HepG2 (cell line): ENCODE data around the gene RBBP8. TPM values are rescaled to one million over a fixed set of nuclear protein-coding genes. Genes with fewer than 3 reads are reported as not detected.
A peak's percentile ranks its signal among the peaks of the same experiment; 100 is the strongest.

Source experiments
- AKNA ChIP-seq: sonication (generic); formaldehyde crosslinking; IDR thresholded peaks from 2 replicates; pipeline ENCODE4 v1.4.0; 2020; ENCODE audit warnings: missing genetic modification reagents, borderline replicate concordance
- TARDBP ChIP-seq: sonication (generic); formaldehyde crosslinking; IDR thresholded peaks from 2 replicates; pipeline ENCODE4 v1.8.0; 2022; ENCODE audit warnings: mild to moderate bottlenecking, missing genetic modification reagents
- ZBTB1 ChIP-seq: sonication (generic); formaldehyde crosslinking; IDR thresholded peaks from 2 replicates; pipeline ENCODE4 v1.4.0; 2020; ENCODE audit warnings: missing genetic modification reagents, borderline replicate concordance
- ZNF318 ChIP-seq: sonication (generic); formaldehyde crosslinking; IDR thresholded peaks from 2 replicates; pipeline ENCODE4 v1.4.0; 2020; ENCODE audit warnings: mild to moderate bottlenecking, missing genetic modification reagents
- ZNF326 ChIP-seq: sonication (generic); formaldehyde crosslinking; IDR thresholded peaks from 2 replicates; pipeline ENCODE4 v1.4.0; 2020; ENCODE audit warnings: missing genetic modification reagents, borderline replicate concordance
- ZNF33A ChIP-seq: sonication (generic); formaldehyde crosslinking; IDR thresholded peaks from 2 replicates; pipeline ENCODE4 v1.5.1; 2020; ENCODE audit warnings: missing genetic modification reagents, mild to moderate bottlenecking, moderate library complexity, borderline replicate concordance
- ZNF746 ChIP-seq: sonication (generic); formaldehyde crosslinking; IDR thresholded peaks from 2 replicates; pipeline ENCODE4 v1.8.0; 2022; ENCODE audit warnings: mild to moderate bottlenecking, missing genetic modification reagents
- polyA plus RNA-seq, 8 experiments: library from polyadenylated mRNA; depleted of rRNA in 3 of 8; stranded (reverse) in 7 of 8; unstranded in 1 of 8; fragments of >200 nt; fragmentation: Illumina TruSeq in 4 of 8; extraction: Trizol in 4 of 8; gene quantifications; 2 replicates each; pipeline versions ENCODE4 v1.2.1 to v1.2.3, GENCODE V29; 2011 to 2016; ENCODE audit warnings: low read depth in 4 of 8, missing spikeins in 1 of 8, mixed read lengths in 1 of 8; ENCODE audit not compliant: insufficient read depth in 1 of 8
- total RNA-seq, 5 experiments: library from RNA; depleted of rRNA; stranded (reverse); fragments of >200 nt; fragmentation: Illumina TruSeq; extraction: Trizol; gene quantifications; 2 replicates each; pipeline ENCODE4 v1.2.3, GENCODE V29; 2016; ENCODE audit warnings: low read depth in 1 of 5
- TF ChIP-seq, protein P1 (sequence below): sonication (generic); formaldehyde crosslinking; IDR thresholded peaks from 2 replicates; pipeline ENCODE4 v1.5.1; 2020; ENCODE audit warnings: mild to moderate bottlenecking, missing genetic modification reagents, borderline replicate concordance

RBBP8 gene
- total and polyA plus RNA-seq, 2 of the 13 experiments (the other 11 are each of a cell fraction or from before 2014, with no cell fraction given), result 14.2 to 47.4 TPM

GRCh38 chr18:22933206-22933965 is at the start of gene RBBP8 (continued):
- TF ChIP-seq ZNF318 (CRISPR knock-in tag) (peak; percentile 35; the same call in 1 of the 2 replicates), ZBTB1 (CRISPR knock-in tag) (no peak), TARDBP (peak; percentile 76; the same call in 1 of the 2 replicates), AKNA (CRISPR knock-in tag) (no peak), ZNF326 (CRISPR knock-in tag) (no peak), ZNF33A (CRISPR knock-in tag) (no peak), ZNF746 (no peak)
- TF ChIP-seq, protein P1, sequence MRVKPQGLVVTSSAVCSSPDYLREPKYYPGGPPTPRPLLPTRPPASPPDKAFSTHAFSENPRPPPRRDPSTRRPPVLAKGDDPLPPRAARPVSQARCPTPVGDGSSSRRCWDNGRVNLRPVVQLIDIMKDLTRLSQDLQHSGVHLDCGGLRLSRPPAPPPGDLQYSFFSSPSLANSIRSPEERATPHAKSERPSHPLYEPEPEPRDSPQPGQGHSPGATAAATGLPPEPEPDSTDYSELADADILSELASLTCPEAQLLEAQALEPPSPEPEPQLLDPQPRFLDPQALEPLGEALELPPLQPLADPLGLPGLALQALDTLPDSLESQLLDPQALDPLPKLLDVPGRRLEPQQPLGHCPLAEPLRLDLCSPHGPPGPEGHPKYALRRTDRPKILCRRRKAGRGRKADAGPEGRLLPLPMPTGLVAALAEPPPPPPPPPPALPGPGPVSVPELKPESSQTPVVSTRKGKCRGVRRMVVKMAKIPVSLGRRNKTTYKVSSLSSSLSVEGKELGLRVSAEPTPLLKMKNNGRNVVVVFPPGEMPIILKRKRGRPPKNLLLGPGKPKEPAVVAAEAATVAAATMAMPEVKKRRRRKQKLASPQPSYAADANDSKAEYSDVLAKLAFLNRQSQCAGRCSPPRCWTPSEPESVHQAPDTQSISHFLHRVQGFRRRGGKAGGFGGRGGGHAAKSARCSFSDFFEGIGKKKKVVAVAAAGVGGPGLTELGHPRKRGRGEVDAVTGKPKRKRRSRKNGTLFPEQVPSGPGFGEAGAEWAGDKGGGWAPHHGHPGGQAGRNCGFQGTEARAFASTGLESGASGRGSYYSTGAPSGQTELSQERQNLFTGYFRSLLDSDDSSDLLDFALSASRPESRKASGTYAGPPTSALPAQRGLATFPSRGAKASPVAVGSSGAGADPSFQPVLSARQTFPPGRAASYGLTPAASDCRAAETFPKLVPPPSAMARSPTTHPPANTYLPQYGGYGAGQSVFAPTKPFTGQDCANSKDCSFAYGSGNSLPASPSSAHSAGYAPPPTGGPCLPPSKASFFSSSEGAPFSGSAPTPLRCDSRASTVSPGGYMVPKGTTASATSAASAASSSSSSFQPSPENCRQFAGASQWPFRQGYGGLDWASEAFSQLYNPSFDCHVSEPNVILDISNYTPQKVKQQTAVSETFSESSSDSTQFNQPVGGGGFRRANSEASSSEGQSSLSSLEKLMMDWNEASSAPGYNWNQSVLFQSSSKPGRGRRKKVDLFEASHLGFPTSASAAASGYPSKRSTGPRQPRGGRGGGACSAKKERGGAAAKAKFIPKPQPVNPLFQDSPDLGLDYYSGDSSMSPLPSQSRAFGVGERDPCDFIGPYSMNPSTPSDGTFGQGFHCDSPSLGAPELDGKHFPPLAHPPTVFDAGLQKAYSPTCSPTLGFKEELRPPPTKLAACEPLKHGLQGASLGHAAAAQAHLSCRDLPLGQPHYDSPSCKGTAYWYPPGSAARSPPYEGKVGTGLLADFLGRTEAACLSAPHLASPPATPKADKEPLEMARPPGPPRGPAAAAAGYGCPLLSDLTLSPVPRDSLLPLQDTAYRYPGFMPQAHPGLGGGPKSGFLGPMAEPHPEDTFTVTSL (CRISPR knock-in tag), result no peak
